Endometrial microvascular endothelial cells (primary cell): ENCODE data around the gene GATC. TPM values are rescaled to one million over a fixed set of nuclear protein-coding genes. Genes with fewer than 3 reads are reported as not detected.
"Not testable (repeated sequence)": the region's sequence is repeated elsewhere in the genome, so short reads cannot be mapped to it uniquely, and the experiment has no call there.

Source experiments
- in situ Hi-C: cut with HindIII; loops from 2 replicates; pipeline ENCODE4 v1.10.0; 2017; ENCODE audit warnings: low sequenced_read_pairs, low pct_unique_long_range_greater_than_20kb; ENCODE audit errors: inconsistent ontology term
- total RNA-seq: library from RNA; depleted of rRNA; stranded (reverse); fragments of >200 nt; gene quantifications from one replicate; pipeline ENCODE4 v1.2.3, GENCODE V29; 2015; ENCODE audit errors: inconsistent ontology term

The GATC gene
- total RNA-seq, 1 donor from 2014 or later: 23.8 TPM

DNA sequence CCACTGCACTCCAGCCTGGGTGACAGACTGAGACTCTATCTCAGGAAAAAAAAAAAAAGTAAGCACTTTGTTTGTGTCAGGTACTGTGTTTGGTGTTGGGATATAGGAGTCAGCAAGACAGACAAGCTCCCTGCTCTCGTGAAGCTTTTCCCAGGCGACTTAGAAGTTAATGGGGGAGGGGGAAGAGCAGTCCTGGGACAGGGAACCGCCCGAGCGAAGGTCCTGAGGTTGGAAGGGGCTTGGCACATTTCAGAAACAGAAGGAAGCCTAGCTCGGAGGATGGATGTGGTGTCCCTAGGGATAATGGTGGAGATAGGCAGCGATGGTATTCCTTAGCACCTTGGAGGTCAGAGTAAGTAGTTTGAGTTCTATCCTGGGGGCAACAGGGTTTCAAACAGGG, 16.9 kb upstream of the GATC start:
- in situ Hi-C loops: no loop called here

DNA sequence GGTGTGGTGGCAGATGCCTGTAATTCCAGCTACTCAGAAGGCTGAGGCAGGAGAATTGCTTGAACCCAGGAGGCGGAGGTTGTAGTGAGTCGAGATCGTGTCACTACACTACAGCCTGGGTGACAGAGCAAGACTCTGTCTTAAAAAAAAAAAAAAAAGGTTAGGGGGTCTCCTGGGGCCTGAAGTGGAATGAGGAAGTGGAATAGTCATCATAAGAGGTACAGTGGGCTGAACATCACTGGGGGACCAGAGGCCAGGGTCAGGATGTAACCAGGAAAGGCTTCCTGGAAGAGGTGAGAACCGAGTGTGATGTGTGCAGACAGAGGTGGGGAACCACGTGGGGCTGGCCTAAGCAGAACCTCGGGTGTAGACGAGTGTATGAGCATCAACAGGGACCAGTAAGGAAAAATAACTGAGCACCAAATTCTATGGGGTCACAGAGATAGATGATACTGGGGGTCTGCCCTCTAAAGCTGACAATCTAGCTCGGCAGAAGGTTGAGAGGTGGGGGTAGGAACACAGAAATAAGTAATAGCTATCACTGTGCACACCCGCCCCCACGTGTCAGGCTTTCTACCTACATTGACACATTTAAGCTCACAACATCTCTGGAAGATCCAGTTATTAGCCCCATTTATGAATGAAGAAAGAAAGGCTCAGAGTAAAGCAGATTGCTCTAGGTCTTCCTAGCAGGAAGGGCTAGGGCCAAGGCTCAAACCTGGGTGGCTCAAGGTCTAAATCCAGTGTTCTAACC, 13.3 kb upstream of the GATC start:
- in situ Hi-C loops: no loop called here

DNA sequence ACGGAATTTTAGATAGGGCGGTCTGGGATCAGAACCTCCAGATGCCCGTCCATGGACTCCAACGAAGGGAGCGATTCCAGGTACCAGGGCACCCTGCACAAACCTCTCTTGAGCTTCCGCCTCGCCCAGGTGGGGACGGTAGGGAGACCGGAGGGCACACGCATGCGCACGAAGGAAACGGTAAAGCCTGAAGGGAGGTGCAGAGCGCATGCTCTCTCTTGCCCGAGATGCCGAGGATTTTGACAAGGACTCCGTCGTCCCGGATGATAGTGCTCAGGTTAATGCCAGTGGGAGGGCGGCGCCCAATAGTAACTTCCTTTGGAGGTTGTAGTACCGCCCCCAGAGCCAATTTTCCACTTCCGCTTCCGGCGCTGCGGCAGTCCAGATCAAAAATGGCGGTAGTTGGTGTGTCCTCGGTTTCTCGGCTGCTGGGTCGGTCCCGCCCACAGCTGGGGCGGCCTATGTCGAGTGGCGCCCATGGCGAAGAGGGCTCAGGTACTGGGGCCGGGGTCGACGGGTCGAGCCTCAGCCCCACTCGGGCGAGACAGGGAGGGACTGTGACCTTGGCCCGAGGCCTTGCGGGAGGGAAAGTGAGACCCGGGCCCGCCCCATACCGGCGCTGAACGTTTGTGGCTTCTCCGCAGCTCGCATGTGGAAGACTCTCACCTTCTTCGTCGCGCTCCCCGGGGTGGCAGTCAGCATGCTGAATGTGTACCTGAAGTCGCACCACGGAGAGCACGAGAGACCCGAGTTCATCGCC, 8.3 kb upstream of the GATC start, which contains the start of gene COX6A1:
Gene COX6A1 (plus strand): TSS at position 379 of the 760 bp plus-strand sequence. CDS start 14 bp downstream, at position 393.
- in situ Hi-C loops: no loop called here

DNA sequence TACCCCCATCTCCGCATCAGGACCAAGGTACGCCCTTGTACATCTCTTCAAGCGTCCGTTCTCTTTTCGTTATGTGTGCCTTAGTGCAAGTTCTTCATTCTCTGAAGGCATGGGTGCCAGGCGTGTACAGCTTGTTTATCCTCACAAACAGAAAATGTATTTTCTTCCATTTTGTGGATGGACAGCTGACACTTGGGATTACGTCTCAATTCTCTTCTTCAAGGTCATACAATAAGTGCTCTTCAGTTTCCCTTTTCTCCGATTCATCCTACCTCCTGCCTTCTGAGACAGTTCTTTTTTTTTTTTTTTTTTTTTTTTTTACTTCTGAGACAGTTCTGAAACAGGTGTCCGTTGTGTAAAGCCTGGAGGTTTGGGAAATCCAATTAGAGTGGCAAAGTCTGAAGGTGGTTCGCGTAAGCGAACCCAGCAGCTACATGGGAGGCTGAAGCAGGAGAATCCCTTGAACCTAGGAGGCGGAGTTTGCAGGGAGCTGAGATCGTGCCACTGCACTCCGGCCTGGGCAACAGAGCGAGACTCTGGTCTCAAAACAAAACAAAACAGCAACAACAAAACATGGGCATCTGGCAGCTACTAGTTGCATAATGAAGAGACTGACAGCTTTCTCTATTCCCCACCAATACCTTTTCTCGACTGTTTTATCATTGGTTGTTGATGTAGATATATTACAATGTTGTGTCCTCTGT, 7.6 kb upstream of the GATC start:
- in situ Hi-C loops: no loop called here

DNA sequence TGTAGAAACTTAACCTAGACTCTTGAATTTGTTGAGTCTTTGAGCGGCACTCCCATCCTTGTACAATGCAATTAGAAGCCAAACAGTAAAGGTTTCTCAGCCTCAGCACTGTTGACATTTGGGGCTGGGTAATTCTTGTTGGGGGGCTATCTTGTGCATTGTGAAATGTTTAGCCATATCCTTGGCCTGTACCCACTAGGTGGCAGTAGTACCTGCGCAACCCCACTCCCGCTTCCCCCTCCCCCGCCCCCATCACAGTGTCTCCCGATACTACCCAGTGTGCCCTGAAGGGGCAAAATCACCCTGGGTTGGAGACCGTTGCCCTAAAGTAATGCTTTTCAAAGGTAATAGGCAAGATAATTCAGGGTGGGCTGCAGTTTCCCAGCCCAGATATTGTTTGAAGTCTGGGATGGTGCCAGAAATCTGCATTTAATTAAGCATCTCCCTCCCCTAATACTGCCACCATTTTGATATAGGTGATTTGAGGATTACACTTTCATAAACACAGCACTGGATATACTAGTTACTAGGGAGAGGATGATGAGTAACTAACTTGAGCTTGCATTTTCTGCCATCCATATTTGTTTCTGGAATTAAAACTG, 6.5 kb upstream of the GATC start:
- in situ Hi-C loops: no loop called here

DNA sequence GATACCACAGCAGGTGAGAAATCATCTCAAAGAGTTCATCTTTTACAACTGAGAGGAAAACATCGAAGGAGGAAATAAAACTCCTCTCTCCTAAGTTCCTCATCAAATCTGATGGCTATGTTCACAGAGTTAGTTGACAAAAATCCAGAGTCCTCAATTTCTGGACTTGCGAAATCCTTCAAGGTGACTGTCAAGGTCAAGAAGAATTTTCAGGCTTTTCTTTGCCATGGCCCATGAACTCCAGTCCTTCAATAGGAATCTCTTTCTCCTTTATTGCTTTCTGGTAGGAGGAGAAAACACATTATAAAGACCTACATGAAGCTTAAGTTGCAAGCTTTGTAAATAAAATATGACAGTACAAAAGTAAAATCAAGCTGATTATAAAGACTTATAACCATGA, 1.6 kb upstream of the GATC start:
- in situ Hi-C loops: no loop called here

DNA sequence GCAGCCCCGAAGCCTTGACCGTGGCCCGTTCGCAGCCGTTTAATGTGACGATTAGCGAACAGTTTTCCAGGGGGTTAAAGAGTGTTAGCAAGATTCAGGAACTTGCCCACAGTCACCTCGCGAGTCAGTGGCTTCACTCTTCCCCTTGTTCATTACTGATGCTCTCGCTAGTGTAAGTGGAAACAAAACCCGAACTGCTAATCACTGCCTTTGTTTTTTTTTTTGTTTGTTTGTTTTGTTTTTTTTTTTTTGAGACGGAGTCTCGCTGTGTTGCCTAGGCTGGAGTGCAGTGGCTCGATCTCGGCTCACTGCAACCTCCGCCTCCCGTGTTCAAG, 567 bp downstream of the GATC start:
- in situ Hi-C loops: not testable (repeated sequence)

DNA sequence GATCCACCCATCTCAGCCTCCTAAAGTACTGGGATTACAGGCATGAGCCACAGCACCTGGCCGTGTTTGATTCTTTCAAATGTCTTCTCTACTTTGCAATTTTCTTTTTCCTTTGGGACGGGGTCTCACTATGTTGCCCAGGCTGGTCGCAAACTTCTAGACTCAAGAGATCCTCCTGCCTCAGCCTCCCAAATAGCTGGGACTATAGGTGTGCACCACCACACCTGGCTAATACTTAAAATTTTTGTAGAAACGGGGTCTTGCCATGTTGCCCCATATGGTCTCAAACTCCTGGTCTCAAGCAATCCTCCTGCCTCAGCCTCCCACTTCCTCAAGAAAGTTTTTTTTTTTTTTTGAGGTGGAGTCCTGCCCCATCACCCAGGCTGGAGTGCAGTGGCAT, 1.7 kb downstream of the GATC start:
- in situ Hi-C loops: no loop called here

DNA sequence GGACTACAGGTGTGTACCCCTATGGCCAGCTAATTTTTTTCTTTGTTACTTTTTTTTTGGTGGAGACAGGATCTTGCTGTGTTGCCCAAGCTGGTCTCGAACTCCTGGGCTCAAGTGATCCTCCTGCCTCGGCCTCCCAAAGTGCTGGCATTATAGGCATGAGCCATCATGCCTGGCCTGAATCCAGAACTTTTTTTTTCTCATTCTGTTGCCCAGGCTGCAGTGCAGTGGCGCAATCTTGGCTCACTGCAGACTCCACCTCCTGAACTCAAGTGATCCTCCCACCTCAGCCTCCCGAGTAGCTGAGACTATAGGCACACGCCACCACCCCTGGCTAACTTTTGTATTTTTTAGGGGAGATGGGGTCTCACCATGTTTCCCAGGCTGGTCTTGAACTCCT, 6.3 kb downstream of the GATC start:
- in situ Hi-C loops: not testable (repeated sequence)

DNA sequence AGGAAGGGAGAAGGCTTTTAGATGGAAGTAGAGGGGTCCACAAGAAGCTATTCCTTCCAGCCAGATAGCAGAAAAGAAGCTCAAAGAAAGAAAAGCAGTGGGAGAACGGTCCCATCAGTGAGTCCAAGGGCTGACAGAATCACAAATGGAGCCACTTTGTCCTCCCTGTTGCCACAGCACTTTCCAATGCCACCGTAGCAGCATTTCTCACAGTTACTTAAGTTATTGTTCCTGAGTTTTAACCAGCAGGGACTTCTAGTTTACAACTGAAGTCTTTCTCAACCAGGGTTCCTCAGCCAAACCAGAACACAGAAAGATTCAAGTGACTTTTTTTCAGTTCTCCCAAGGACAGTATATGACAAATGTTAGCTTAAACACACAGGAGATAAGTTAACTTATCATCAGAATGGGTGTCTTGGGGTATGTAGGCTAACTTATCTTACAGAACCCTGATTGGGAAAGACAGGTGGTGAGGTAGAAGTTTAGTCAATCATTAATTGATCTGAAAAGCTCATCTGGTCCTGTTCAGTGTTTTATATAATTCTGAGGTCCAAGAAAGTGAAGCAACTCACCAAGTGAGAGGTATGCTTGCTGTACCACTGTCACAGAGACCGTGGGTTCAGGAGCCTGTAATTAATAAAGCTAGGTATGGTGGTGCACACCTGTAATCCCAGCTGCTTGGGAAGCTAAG, 7.0 kb downstream of the GATC start:
- in situ Hi-C loops: no loop called here

DNA sequence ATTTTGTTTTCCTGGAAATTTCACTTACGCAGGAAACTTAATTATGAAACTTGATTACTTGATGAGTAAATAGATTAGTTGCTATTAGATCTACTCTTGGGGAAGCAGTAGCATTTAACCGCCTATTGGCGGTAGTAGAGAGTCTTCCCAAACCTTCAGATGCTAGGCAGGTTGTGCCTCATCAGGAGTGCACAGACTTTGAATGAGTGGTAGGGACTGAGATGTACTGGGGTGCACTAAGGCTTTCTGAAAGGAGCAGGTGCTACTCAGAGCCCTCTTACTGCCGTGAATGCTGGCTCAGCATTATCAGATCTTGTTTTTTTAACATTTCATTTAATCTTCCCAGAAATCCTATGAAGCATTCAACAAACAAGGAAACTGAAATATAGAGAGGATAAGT, 7.7 kb downstream of the GATC start:
- in situ Hi-C loops: no loop called here

DNA sequence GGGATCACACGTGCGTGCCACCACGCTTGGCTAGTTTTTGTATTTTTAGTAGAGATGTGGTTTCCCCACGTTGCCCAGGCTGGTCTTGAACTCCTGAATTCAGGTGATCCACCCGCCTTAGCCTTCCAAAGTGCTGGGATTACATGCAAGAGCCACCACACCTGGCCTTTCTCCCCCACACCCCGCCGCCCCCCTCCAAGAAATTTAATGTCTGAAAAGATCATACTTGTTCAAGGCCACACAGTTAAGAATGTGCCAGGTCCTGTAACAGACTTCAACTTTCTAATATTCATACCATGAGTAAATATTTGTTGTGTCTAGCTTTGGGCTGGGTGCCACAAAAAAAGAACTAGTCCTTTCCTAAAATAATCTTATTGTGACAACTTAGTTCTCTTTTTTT, 9.1 kb downstream of the GATC start:
- in situ Hi-C loops: no loop called here

DNA sequence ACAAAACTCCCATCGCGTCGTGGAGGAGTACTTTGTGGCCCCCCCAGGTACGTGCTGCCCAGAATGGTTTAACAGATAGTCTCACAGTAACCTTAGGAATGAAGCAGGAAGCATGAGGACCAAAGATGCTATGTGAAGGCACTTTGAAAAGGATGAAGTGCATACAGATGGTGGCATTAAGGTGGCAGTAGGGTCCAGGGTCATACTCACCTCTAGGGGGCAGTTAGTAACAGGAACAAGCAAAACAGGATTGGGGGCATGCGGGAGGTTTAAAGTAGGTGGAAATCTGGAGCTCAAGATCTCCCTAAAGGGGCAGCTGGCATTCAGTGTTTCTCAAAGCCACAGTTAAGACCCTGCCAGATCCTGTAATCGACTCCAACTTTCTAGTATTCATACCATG, 10.9 kb downstream of the GATC start:
- in situ Hi-C loops: no loop called here

DNA sequence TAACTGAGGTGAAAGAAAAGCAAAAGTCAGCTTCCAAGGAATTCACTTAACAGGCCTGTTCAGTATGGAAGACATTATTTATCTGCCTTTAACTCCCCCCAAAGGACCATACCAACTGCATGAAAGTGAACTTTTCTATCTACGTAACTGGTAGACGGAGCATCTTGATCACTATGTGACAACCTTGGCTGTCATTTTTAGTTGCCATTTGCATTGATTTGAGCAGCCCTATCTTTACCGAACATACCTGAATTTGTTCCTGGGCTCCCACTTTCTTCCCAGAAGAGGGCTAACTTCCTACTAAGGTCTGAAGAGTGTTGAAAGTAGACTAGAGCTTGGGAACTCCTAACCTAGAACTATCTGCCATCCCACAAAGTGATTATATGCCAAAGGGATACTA, 13.9 kb downstream of the GATC start:
- in situ Hi-C loops: no loop called here

DNA sequence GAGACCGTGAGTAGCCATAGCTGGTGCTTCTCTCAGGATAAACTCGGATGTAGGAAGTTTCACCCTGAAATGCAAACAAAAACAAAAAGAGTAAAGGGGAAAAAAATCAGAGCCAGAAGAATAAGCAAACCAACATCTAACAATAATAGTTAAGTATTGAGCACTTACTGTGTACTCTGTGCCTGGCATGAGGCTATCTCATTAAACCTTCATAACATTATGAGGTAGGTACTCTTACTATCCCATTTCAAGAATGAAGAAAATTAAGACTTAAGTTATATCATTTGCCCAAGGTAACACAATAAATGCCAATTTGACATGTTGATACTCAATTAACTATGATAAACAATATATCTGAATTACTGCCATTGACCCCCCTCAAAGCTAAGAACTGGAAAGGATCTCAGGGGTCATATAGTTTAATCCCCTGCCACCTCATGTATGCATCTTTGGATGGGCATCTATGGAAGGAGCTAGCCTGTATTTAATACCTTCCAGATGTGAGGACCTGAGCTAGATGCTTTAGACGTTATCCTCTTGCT, 15.9 kb downstream of the GATC start:
- in situ Hi-C loops: no loop called here

DNA sequence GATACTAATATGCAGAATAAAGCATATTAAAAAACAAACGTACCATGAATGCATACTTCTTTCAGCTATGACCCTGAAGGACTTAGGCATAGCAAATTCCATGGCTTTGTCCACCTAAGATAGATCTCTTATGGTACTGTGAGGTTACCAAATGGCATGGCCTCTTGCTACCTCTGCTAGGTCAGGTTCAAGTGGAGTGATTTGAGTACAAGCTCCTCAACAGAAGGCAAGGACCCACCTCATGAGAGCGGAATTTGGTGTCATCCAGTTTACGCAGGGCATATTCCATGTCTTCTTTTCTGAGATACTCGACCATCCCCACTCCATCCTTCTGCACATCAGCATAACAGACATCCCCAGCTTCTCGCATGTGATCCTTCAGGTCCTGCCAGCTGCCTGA, 17.5 kb downstream of the GATC start:
- in situ Hi-C loops: no loop called here

DNA sequence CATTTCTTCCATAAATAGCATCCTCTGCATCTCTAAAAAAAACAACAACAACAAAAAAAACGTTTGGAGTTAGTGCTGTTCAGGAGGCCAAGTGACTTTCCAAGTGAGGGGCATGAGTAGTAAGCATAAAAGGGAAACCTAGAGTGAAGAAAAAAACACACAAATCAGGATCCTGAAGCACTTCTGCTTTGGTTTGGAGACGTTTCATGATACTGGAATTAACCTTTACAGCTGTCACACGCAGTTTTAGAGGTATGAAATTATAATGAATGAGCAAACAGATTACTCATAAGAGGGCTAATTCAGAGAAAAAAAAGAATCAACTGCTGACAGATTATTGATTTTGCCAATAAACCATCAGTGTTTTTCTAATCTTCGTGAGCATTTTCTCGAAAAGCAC, 19.5 kb downstream of the GATC start:
- in situ Hi-C loops: no loop called here

DNA sequence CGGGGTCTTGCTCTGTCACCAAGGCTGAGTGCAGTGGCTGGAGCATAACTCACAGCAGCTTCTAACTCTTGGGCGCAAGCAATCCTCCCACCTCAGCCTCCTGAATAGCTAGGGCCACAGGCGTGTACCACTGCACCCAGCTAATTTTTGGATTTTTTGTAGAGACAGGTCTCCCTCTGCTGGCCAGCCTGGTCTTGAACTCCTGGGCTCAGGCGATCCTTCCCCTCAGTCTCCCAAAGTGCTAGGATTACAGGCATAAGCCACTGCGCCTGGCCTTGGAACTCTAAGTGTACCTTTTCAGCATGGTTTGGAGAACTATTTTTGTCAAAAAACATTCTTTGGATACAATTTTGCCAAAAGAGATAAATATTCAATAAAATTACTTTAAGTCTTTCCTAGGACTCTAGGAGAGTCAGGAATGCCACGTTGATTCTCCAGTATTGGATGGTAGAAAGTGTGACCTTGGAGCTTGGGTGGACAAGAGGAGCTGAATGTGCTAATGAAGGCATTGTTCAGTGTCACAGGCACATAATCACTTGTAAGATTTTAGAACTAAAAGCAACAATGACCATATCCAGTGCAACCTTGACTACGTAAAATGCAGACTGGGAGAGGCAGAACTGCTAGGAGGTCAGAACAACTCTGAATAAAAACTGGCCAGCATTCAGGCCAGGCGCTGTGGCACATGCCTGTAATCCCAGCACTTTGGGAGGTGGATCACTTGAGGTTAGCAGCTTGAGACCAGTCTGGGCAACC, 20.5 kb downstream of the GATC start:
- in situ Hi-C loops: no loop called here
